ENCODE data around the gene CHST15.

The CHST15 gene

GRCh38 chr10:123993534-123994416 is 99.6 kb downstream of the CHST15 start:
- no peak for DNase-seq

GRCh38 chr10:123991611-123992570 is 101.5 kb downstream of the CHST15 start:
- DNase-seq: no peak

- no peak for DNase-seq
These were observed 102.5 kb downstream of the CHST15 start for GRCh38 chr10:123990889-123991288.

GRCh38 chr10:123988694-123989093 is 104.7 kb downstream of the CHST15 start:
- no peak for DNase-seq

GRCh38 chr10:123986736-123987135 is 106.7 kb downstream of the CHST15 start:
- no peak for DNase-seq

GRCh38 chr10:123974406-123974805 is 119.0 kb downstream of the CHST15 start:
- no peak for DNase-seq

GRCh38 chr10:123972481-123973401 is 120.7 kb downstream of the CHST15 start:
- DNase-seq: no peak

GRCh38 chr10:123970927-123971286 is 122.5 kb downstream of the CHST15 start:
- DNase-seq: no peak

GRCh38 chr10:123970207-123970926 is 123.0 kb downstream of the CHST15 start:
- no peak for DNase-seq

GRCh38 chr10:123967626-123968243 is 125.7 kb downstream of the CHST15 start:
- peak; percentile 68 for DNase-seq

- DNase-seq: no peak
These were observed 126.5 kb downstream of the CHST15 start for GRCh38 chr10:123966896-123967231.

GRCh38 chr10:123965973-123966895 is 127.2 kb downstream of the CHST15 start:
- DNase-seq: no peak

GRCh38 chr10:123964953-123965352 is 128.4 kb downstream of the CHST15 start:
- DNase-seq: no peak

GRCh38 chr10:123962756-123963530 is 130.5 kb downstream of the CHST15 start:
- DNase-seq: no peak

GRCh38 chr10:123958241-123958640 is 135.2 kb downstream of the CHST15 start:
- DNase-seq: no peak
